Liver (tissue), 9 donors: ENCODE results near the gene CYFIP1. TPM values are rescaled to one million over a fixed set of nuclear protein-coding genes. Genes with fewer than 3 reads are reported as not detected.

ENCODE experiments used
- DNase-seq: peaks from one replicate; pipeline ENCODE4 v3.0.0-alpha.2; 2017; ENCODE audit warnings: low spot score
- H3K27ac ChIP-seq, 2 donors: one replicate each; pipeline ENCODE4 v1.7.0; 2013; ENCODE audit warnings: inconsistent platforms in 2 of 2, low read length in 2 of 2, control low read depth in 1 of 2, low read depth in 1 of 2, mild to moderate bottlenecking in 1 of 2
- H3K27me3 ChIP-seq, 4 donors: one replicate each; pipeline versions ENCODE4 v1.6.1 to v1.7.0; 2013; ENCODE audit warnings: low read length in 3 of 4, inconsistent platforms in 1 of 4, mild to moderate bottlenecking in 1 of 4, moderate library complexity in 1 of 4; ENCODE audit not compliant: control insufficient read depth in 4 of 4, insufficient read depth in 4 of 4
- H3K36me3 ChIP-seq, 4 donors: one replicate each; pipeline versions ENCODE4 v1.6.1 to v1.7.0; 2013; ENCODE audit warnings: low read length in 3 of 4, mild to moderate bottlenecking in 3 of 4, low read depth in 1 of 4, moderate library complexity in 1 of 4; ENCODE audit not compliant: control insufficient read depth in 4 of 4, insufficient read depth in 3 of 4
- H3K4me1 ChIP-seq, 4 donors: one replicate each; pipeline versions ENCODE4 v1.6.1 to v1.7.0; 2013; ENCODE audit warnings: low read length in 3 of 4, mild to moderate bottlenecking in 3 of 4, moderate library complexity in 1 of 4; ENCODE audit not compliant: control insufficient read depth in 4 of 4, insufficient read depth in 4 of 4
- H3K4me3 ChIP-seq, 3 donors: one replicate each; pipeline versions ENCODE4 v1.6.1 to v1.7.0; 2013; ENCODE audit warnings: low read length in 3 of 3, control low read depth in 1 of 3, low read depth in 1 of 3, mild to moderate bottlenecking in 1 of 3
- H3K9ac ChIP-seq, 2 donors: one replicate each; pipeline ENCODE4 v1.7.0; 2013; ENCODE audit warnings: low read length in 2 of 2, mild to moderate bottlenecking in 2 of 2, moderate library complexity in 2 of 2, control low read depth in 1 of 2, low read depth in 1 of 2
- H3K9me3 ChIP-seq, 4 donors: one replicate each; pipeline versions ENCODE4 v1.6.1 to v1.7.0; 2013; ENCODE audit warnings: low read length in 3 of 4; ENCODE audit not compliant: control insufficient read depth in 4 of 4
- EGR1 ChIP-seq, 2 donors: IDR thresholded peaks; 2 replicates each; pipeline ENCODE4 v1.6.1; 2016 to 2018; ENCODE audit warnings: antibody characterized with exemption in 2 of 2, low read depth in 2 of 2
- FOXA1 ChIP-seq: IDR thresholded peaks from 2 replicates; pipeline ENCODE4 v1.6.1; 2016; ENCODE audit warnings: antibody characterized with exemption
- FOXA2 ChIP-seq: IDR thresholded peaks from 2 replicates; pipeline ENCODE4 v1.6.1; 2016; ENCODE audit warnings: antibody characterized with exemption
- GABPA ChIP-seq, 2 donors: IDR thresholded peaks in 1 of 2; conservative IDR thresholded peaks in 1 of 2; 2 replicates each; pipeline ENCODE4 v1.6.1; 2016; ENCODE audit warnings: antibody characterized with exemption in 2 of 2, mild to moderate bottlenecking in 1 of 2, moderate library complexity in 1 of 2
- HNF4A ChIP-seq, 2 donors: conservative IDR thresholded peaks; 2 replicates each; pipeline ENCODE4 v1.6.1; 2016; ENCODE audit warnings: antibody characterized with exemption in 2 of 2, mild to moderate bottlenecking in 2 of 2
- HNF4G ChIP-seq: IDR thresholded peaks from 2 replicates; pipeline ENCODE4 v1.6.1; 2016; ENCODE audit warnings: antibody characterized with exemption
- JUND ChIP-seq, 2 donors: IDR thresholded peaks; 2 replicates each; pipeline ENCODE4 v1.6.1; 2016; ENCODE audit warnings: antibody characterized with exemption in 2 of 2
- NR2F2 ChIP-seq: IDR thresholded peaks from 2 replicates; pipeline ENCODE4 v1.6.1; 2016; ENCODE audit warnings: antibody characterized with exemption
- RAD21 ChIP-seq, 2 donors: IDR thresholded peaks; 2 replicates each; pipeline ENCODE4 v1.6.1; 2016; ENCODE audit warnings: antibody characterized with exemption in 2 of 2, mild to moderate bottlenecking in 2 of 2
- RXRA ChIP-seq, 2 donors: IDR thresholded peaks; 2 replicates each; pipeline ENCODE4 v1.6.1; 2017 to 2018; ENCODE audit warnings: antibody characterized with exemption in 2 of 2, mild to moderate bottlenecking in 1 of 2
- SP1 ChIP-seq: IDR thresholded peaks from 2 replicates; pipeline ENCODE4 v1.6.1; 2018; ENCODE audit warnings: antibody characterized with exemption, mild to moderate bottlenecking
- TAF1 ChIP-seq: conservative IDR thresholded peaks from 2 replicates; pipeline ENCODE4 v1.6.1; 2016; ENCODE audit warnings: antibody characterized with exemption, mild to moderate bottlenecking
- YY1 ChIP-seq: IDR thresholded peaks from 2 replicates; pipeline ENCODE4 v1.6.1; 2016; ENCODE audit warnings: antibody characterized with exemption, mild to moderate bottlenecking
- WGBS: extraction: QIAGEN DNeasy Blood & Tissue Kit; methylation state at CpG from one replicate; pipeline ENCODE4 v1.1.7; 2013; 5-methylcytosine and 5-hydroxymethylcytosine counted together
- polyA plus RNA-seq, 2 donors: library from polyadenylated mRNA; stranded (reverse) in 1 of 2; unstranded in 1 of 2; fragments of 200-250 nt in 1 of 2; fragments of >200 nt in 1 of 2; fragmentation: Nextera tagmentation in 1 of 2; extraction: Ambion mirVana in 1 of 2; gene quantifications; one replicate each; pipeline versions ENCODE4 v1.2.1 to v1.2.3, GENCODE V29; 2013 to 2015
- total RNA-seq, 2 donors: library from RNA; depleted of rRNA; stranded (reverse); fragments of >200 nt; gene quantifications; one replicate each; pipeline ENCODE4 v1.2.3, GENCODE V29; 2014
- TF ChIP-seq, protein P1 (sequence below): IDR thresholded peaks from 2 replicates; pipeline ENCODE4 v1.6.1; 2016; ENCODE audit warnings: antibody characterized with exemption
- TF ChIP-seq, protein P2 (sequence below): IDR thresholded peaks from 2 replicates; pipeline ENCODE4 v1.6.1; 2016; ENCODE audit warnings: antibody characterized with exemption
- TF ChIP-seq, protein P3 (sequence below): IDR thresholded peaks from 2 replicates; pipeline ENCODE4 v1.6.1; 2016; ENCODE audit warnings: antibody characterized with exemption
- TF ChIP-seq, protein P4 (sequence below): fragments of 150-350 bp; IDR thresholded peaks from 2 replicates; pipeline ENCODE4 v1.5.1; 2017; ENCODE audit warnings: improper control_type of control experiment, low read depth, low read length; ENCODE audit not compliant: missing input control
- TF ChIP-seq, protein P5 (sequence below): IDR thresholded peaks from 2 replicates; pipeline ENCODE4 v1.6.1; 2016; ENCODE audit warnings: antibody characterized with exemption, mild to moderate bottlenecking
- donor health status: healthy.
- donor health status: healthy.
- donor health status: healthy.
- donor health status: healthy.
- donor health status: healthy.

Gene CYFIP1
- total and polyA plus RNA-seq, 4 donors = 13.5 to 48.3 (median 38.3) TPM

DNA sequence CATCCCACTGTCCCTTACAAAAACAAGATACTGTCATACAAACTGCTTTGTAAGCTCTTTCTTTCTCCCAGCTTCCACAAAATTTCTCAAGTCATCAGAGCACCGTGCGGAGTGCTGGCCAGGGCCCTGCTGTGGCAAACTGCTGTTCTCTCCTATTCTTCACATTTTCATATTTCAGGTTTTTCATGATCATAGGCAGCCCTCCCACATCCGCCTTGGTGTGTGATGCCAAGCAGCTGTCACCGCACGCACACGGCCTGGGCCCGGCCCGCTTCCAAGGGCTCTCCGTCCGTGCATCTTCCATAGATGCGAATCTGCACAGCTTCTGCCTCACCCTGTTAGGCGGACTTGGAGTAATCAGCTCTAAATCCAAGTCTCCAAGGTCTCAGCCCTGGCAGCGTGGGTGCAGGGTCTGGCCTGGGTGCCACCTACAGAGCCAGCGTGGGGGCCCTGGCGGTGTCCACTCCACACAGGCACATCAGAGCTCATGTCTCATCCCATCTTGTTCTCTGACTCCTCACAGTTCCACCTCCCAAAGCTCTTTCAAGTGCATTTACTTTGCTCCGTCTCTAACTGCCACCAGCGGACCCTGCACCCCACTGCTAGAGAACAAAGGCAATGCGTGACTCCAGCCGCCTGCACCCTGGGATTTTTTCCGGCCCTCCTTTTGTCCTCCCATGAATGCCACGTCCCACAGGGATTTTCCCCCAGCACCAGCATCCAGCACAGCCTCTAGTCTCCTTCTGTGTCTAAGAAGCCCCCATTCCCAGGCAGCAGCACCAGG, 27.2 kb downstream of the CYFIP1 start:
- Histone ChIP-seq H3K9me3 (no peaks in the 10 kb centered on the region), H3K27ac (peak overlapping the region in 1 of 2 donors; percentile 12), H3K27me3 (no peaks in the 10 kb centered on the region), H3K9ac (no peak overlapping the region), H3K4me1 (peaks cover 0 to 15% (median 7%) of the 10 kb centered on the region in 4 donors), H3K36me3 (no peaks in the 10 kb centered on the region), H3K4me3 (no peak overlapping the region)
- no peak for DNase-seq
- 84% methylated on average over 21 of the region's 21 CpGs for WGBS
- TF ChIP-seq, protein P1, sequence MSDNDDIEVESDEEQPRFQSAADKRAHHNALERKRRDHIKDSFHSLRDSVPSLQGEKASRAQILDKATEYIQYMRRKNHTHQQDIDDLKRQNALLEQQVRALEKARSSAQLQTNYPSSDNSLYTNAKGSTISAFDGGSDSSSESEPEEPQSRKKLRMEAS = no peak
- TF ChIP-seq YY1 = no peak
- TF ChIP-seq, protein P2, sequence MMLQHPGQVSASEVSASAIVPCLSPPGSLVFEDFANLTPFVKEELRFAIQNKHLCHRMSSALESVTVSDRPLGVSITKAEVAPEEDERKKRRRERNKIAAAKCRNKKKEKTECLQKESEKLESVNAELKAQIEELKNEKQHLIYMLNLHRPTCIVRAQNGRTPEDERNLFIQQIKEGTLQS = no peak
- TF ChIP-seq JUND (IDR thresholded peaks at IDR 0.05) = no peak
- no peak for TF ChIP-seq FOXA1
- no peak for TF ChIP-seq EGR1 (IDR thresholded peaks at IDR 0.05; ENCODE audit: low read depth in 2 of 2)
- TF ChIP-seq SP1 = no peak
- TF ChIP-seq TAF1 = no peak
- TF ChIP-seq, protein P3, sequence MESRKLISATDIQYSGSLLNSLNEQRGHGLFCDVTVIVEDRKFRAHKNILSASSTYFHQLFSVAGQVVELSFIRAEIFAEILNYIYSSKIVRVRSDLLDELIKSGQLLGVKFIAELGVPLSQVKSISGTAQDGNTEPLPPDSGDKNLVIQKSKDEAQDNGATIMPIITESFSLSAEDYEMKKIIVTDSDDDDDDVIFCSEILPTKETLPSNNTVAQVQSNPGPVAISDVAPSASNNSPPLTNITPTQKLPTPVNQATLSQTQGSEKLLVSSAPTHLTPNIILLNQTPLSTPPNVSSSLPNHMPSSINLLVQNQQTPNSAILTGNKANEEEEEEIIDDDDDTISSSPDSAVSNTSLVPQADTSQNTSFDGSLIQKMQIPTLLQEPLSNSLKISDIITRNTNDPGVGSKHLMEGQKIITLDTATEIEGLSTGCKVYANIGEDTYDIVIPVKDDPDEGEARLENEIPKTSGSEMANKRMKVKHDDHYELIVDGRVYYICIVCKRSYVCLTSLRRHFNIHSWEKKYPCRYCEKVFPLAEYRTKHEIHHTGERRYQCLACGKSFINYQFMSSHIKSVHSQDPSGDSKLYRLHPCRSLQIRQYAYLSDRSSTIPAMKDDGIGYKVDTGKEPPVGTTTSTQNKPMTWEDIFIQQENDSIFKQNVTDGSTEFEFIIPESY = no peak
- no peak for TF ChIP-seq RXRA (IDR thresholded peaks at IDR 0.05)
- no peak for TF ChIP-seq GABPA (IDR thresholded peaks at IDR 0.05 in 1 of 2, conservative IDR thresholded peaks at IDR 0.05 in 1 of 2)
- TF ChIP-seq HNF4G = no peak
- TF ChIP-seq, protein P4, sequence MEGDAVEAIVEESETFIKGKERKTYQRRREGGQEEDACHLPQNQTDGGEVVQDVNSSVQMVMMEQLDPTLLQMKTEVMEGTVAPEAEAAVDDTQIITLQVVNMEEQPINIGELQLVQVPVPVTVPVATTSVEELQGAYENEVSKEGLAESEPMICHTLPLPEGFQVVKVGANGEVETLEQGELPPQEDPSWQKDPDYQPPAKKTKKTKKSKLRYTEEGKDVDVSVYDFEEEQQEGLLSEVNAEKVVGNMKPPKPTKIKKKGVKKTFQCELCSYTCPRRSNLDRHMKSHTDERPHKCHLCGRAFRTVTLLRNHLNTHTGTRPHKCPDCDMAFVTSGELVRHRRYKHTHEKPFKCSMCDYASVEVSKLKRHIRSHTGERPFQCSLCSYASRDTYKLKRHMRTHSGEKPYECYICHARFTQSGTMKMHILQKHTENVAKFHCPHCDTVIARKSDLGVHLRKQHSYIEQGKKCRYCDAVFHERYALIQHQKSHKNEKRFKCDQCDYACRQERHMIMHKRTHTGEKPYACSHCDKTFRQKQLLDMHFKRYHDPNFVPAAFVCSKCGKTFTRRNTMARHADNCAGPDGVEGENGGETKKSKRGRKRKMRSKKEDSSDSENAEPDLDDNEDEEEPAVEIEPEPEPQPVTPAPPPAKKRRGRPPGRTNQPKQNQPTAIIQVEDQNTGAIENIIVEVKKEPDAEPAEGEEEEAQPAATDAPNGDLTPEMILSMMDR = no peak
- TF ChIP-seq HNF4A (conservative IDR thresholded peaks at IDR 0.05) = no peak
- TF ChIP-seq NR2F2 = no peak
- TF ChIP-seq, protein P5, sequence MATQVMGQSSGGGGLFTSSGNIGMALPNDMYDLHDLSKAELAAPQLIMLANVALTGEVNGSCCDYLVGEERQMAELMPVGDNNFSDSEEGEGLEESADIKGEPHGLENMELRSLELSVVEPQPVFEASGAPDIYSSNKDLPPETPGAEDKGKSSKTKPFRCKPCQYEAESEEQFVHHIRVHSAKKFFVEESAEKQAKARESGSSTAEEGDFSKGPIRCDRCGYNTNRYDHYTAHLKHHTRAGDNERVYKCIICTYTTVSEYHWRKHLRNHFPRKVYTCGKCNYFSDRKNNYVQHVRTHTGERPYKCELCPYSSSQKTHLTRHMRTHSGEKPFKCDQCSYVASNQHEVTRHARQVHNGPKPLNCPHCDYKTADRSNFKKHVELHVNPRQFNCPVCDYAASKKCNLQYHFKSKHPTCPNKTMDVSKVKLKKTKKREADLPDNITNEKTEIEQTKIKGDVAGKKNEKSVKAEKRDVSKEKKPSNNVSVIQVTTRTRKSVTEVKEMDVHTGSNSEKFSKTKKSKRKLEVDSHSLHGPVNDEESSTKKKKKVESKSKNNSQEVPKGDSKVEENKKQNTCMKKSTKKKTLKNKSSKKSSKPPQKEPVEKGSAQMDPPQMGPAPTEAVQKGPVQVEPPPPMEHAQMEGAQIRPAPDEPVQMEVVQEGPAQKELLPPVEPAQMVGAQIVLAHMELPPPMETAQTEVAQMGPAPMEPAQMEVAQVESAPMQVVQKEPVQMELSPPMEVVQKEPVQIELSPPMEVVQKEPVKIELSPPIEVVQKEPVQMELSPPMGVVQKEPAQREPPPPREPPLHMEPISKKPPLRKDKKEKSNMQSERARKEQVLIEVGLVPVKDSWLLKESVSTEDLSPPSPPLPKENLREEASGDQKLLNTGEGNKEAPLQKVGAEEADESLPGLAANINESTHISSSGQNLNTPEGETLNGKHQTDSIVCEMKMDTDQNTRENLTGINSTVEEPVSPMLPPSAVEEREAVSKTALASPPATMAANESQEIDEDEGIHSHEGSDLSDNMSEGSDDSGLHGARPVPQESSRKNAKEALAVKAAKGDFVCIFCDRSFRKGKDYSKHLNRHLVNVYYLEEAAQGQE = no peak
- no peak for TF ChIP-seq RAD21 (IDR thresholded peaks at IDR 0.05)
- TF ChIP-seq FOXA2 = no peak
